Hepatocyte (in vitro differentiated cells): ENCODE results near the gene MEOX2. TPM values are rescaled to one million over a fixed set of nuclear protein-coding genes. Genes with fewer than 3 reads are reported as not detected.

Experiments used
- DNase-seq: peaks from one replicate; pipeline ENCODE4 v3.0.0-alpha.2; 2016; ENCODE audit warnings: low spot score
- H2AFZ ChIP-seq: fragments of 200-600 bp; sonication (generic); 2 replicates; pipeline ENCODE4 v1.6.0; 2016; ENCODE audit warnings: antibody characterized with exemption, mild to moderate bottlenecking
- H3K27ac ChIP-seq: fragments of 200-600 bp; sonication (generic); 2 replicates; pipeline ENCODE4 v1.5.1; 2016; ENCODE audit warnings: mild to moderate bottlenecking
- H3K27me3 ChIP-seq: fragments of 200-600 bp; sonication (generic); 2 replicates; pipeline ENCODE4 v1.6.1; 2016
- H3K36me3 ChIP-seq: fragments of 200-600 bp; sonication (generic); replicated peaks from 2 replicates; pipeline ENCODE4 v1.5.1; 2016; ENCODE audit warnings: low read depth; ENCODE audit not compliant: insufficient read depth
- H3K4me1 ChIP-seq: fragments of 200-600 bp; sonication (generic); 2 replicates; pipeline ENCODE4 v1.5.1; 2016; ENCODE audit warnings: mild to moderate bottlenecking, moderate library complexity; ENCODE audit not compliant: insufficient read depth
- H3K4me2 ChIP-seq: fragments of 200-600 bp; sonication (generic); 2 replicates; pipeline ENCODE4 v1.6.0; 2016
- H3K4me3 ChIP-seq: fragments of 200-600 bp; sonication (generic); 2 replicates; pipeline ENCODE4 v1.5.1; 2016; ENCODE audit warnings: mild to moderate bottlenecking
- H3K79me2 ChIP-seq: fragments of 200-600 bp; sonication (generic); 2 replicates; pipeline ENCODE4 v1.6.0; 2017; ENCODE audit warnings: mild to moderate bottlenecking
- H3K9me2 ChIP-seq: fragments of 200-600 bp; sonication (generic); replicated peaks from 2 replicates; pipeline ENCODE4 v1.6.0; 2017; ENCODE audit warnings: mild to moderate bottlenecking; ENCODE audit not compliant: insufficient read depth
- H3K9me3 ChIP-seq: fragments of 200-600 bp; sonication (generic); 2 replicates; pipeline ENCODE4 v1.5.1; 2016; ENCODE audit warnings: low read depth, mild to moderate bottlenecking
- H4K20me1 ChIP-seq: fragments of 200-600 bp; sonication (generic); 2 replicates; pipeline ENCODE4 v1.6.0; 2016; ENCODE audit warnings: mild to moderate bottlenecking; ENCODE audit not compliant: insufficient read depth, poor library complexity, severe bottlenecking
- CTCF ChIP-seq: fragments of 200-600 bp; sonication (generic); IDR thresholded peaks from 2 replicates; pipeline ENCODE4 v1.5.1; 2016; ENCODE audit warnings: antibody characterized with exemption, mild to moderate bottlenecking; ENCODE audit not compliant: poor library complexity
- EZH2 ChIP-seq: fragments of 200-600 bp; sonication (generic); IDR thresholded peaks from 2 replicates; pipeline ENCODE4 v1.6.1; 2016; ENCODE audit warnings: antibody characterized with exemption, mild to moderate bottlenecking, borderline replicate concordance
- EZH2phosphoT487 ChIP-seq: fragments of 200-600 bp; sonication (generic); IDR thresholded peaks from one replicate; pipeline ENCODE4 v1.6.1; 2018; ENCODE audit warnings: antibody characterized with exemption, mild to moderate bottlenecking, low read depth, moderate library complexity; ENCODE audit not compliant: unreplicated experiment, severe bottlenecking
- WGBS: methylation state at CpG from one replicate; pipeline ENCODE4 v1.1.6; 2016; ENCODE audit warnings: low lambda C conversion rate; ENCODE audit errors: missing lambda C conversion rate; 5-methylcytosine and 5-hydroxymethylcytosine counted together
- polyA plus RNA-seq: library from polyadenylated mRNA; unstranded; fragments of >200 nt; fragmentation: Nextera tagmentation; extraction: Ambion mirVana; gene quantifications from 2 replicates; pipeline ENCODE4 v1.2.1, GENCODE V29; 2016
- total RNA-seq: library from RNA; depleted of rRNA; stranded (reverse); fragments of >200 nt; gene quantifications from 2 replicates; pipeline ENCODE4 v1.2.3, GENCODE V29; 2014

Gene MEOX2
- total and polyA plus RNA-seq, 2 experiments from 2014 or later, result 1.3 to 2.0 TPM

GRCh38 chr7:15680446-15680845 is 6.0 kb downstream of the MEOX2 start:
- Histone ChIP-seq H3K79me2 (no peaks in the 10 kb centered on the region), H3K4me3 (no peak overlapping the region), H3K4me1 (no peaks in the 10 kb centered on the region), H3K9me2 (no peaks in the 10 kb centered on the region), H4K20me1 (no peaks in the 10 kb centered on the region), H3K9me3 (no peaks in the 10 kb centered on the region), H3K27ac (no peak overlapping the region), H2AFZ (no peak overlapping the region), H3K27me3 (peaks cover 37% of the 10 kb centered on the region), H3K36me3 (no peaks in the 10 kb centered on the region), H3K4me2 (no peak overlapping the region)
- TF ChIP-seq EZH2, result no peak
- TF ChIP-seq EZH2phosphoT487, result no peak
- TF ChIP-seq CTCF, result no peak
- WGBS, result 91% methylated on average over 3 of the region's 3 CpGs
- no peak for DNase-seq

GRCh38 chr7:15679306-15679705 is 7.2 kb downstream of the MEOX2 start:
- no peak overlapping the region for H3K27ac ChIP-seq
- H2AFZ ChIP-seq, result no peak overlapping the region
- H3K4me1 ChIP-seq, result no peaks in the 10 kb centered on the region
- 94% methylated on average over 1 of the region's 1 CpG for WGBS
- H3K79me2 ChIP-seq, result no peaks in the 10 kb centered on the region
- TF ChIP-seq EZH2, result no peak
- no peak for TF ChIP-seq CTCF
- no peak for TF ChIP-seq EZH2phosphoT487
- peaks cover 25% of the 10 kb centered on the region for H3K27me3 ChIP-seq
- no peaks in the 10 kb centered on the region for H3K36me3 ChIP-seq
- H4K20me1 ChIP-seq, result no peaks in the 10 kb centered on the region
- H3K9me2 ChIP-seq, result no peaks in the 10 kb centered on the region
- H3K9me3 ChIP-seq, result no peaks in the 10 kb centered on the region
- no peak overlapping the region for H3K4me3 ChIP-seq
- H3K4me2 ChIP-seq, result no peak overlapping the region
- DNase-seq, result no peak

- no peak for DNase-seq
- Histone ChIP-seq H3K4me1 (no peaks in the 10 kb centered on the region), H2AFZ (no peak overlapping the region), H3K79me2 (no peaks in the 10 kb centered on the region), H3K9me3 (no peaks in the 10 kb centered on the region), H3K36me3 (no peaks in the 10 kb centered on the region), H3K4me3 (no peak overlapping the region), H3K27me3 (peaks cover 19% of the 10 kb centered on the region), H4K20me1 (no peaks in the 10 kb centered on the region), H3K9me2 (no peaks in the 10 kb centered on the region), H3K4me2 (no peak overlapping the region), H3K27ac (no peak overlapping the region)
- WGBS, result 92% methylated on average over 3 of the region's 3 CpGs
- TF ChIP-seq EZH2phosphoT487 (no peak), CTCF (no peak), EZH2 (no peak)
Observed at GRCh38 chr7:15678653-15679052, 7.8 kb downstream of the MEOX2 start.

- H3K79me2 ChIP-seq, result no peaks in the 10 kb centered on the region
Observed at GRCh38 chr7:15675379-15675778, 11.1 kb downstream of the MEOX2 start.

More at GRCh38 chr7:15675379-15675778, 11.1 kb downstream of the MEOX2 start:
- Histone ChIP-seq H3K9me2 (no peaks in the 10 kb centered on the region), H3K4me2 (no peak overlapping the region), H3K27ac (no peak overlapping the region), H3K4me3 (no peak overlapping the region), H3K9me3 (no peaks in the 10 kb centered on the region), H3K36me3 (no peaks in the 10 kb centered on the region), H4K20me1 (no peaks in the 10 kb centered on the region), H3K4me1 (no peaks in the 10 kb centered on the region), H3K27me3 (no peaks in the 10 kb centered on the region), H2AFZ (no peak overlapping the region)
- no peak for DNase-seq
- TF ChIP-seq CTCF, result no peak
- TF ChIP-seq EZH2phosphoT487, result no peak
- no peak for TF ChIP-seq EZH2
- 95% methylated on average over 2 of the region's 2 CpGs for WGBS
